Measurements from ENCODE around the gene ACAP2. TPM values are rescaled to one million over a fixed set of nuclear protein-coding genes. Genes with fewer than 3 reads are reported as not detected.
A peak's percentile ranks its signal among the peaks of the same experiment; 100 is the strongest.

ACAP2 gene
- total RNA-seq, 2 experiments from 2014 or later = 41.1 to 42.9 TPM

DNA sequence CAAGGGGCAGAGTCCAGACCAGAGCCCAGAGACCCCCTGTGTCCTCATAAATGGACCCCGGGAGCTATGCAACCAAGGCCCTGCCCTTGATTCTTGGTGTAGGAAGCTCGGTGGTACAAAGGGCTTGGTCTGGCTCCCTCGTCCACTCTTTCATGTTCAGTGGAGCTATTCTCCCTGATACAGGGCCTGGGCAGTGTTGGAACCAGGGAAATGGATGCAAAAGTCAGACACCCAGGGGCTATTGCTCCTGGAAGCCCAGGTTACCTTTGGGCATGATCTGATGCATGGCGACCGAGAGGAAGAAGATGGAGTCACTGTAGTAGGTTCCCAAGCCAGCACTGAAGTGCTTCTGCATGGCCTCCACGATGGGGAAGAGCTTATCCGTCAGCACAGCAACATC is 216.4 kb downstream of the ACAP2 start:
- H3K4me3 Mint-ChIP-seq = no peak overlapping the region
- H3K9me3 Mint-ChIP-seq = no peaks in the 10 kb centered on the region
- no peaks in the 10 kb centered on the region for H3K27me3 Mint-ChIP-seq
- no peak for DNase-seq
- peaks cover 24% of the 10 kb centered on the region for H3K36me3 Mint-ChIP-seq
- H3K27ac Mint-ChIP-seq = peak overlapping the region; percentile 40
- H3K4me1 Mint-ChIP-seq = peaks cover 23% of the 10 kb centered on the region

GRCh38 chr3:195224980-195225580 is 217.7 kb downstream of the ACAP2 start:
- H3K36me3 Mint-ChIP-seq = peaks cover 29% of the 10 kb centered on the region

More at GRCh38 chr3:195224980-195225580, 217.7 kb downstream of the ACAP2 start:
- Mint-ChIP-seq H3K4me3 (no peak overlapping the region), H3K9me3 (no peaks in the 10 kb centered on the region), H3K27ac (no peak overlapping the region), H3K4me1 (peaks cover 23% of the 10 kb centered on the region), H3K27me3 (no peaks in the 10 kb centered on the region)
- no peak for DNase-seq

Other genes with a start within 250 kb of the ACAP2 start
- 1 to 10 TPM; 8.8 to 9.6 TPM for gene XXYLT1, start 171.9 kb downstream of the ACAP2 start, total RNA-seq
- 10 to 100 TPM; 89.5 to 91.8 TPM for gene PPP1R2, start 100.3 kb upstream of the ACAP2 start, total RNA-seq
- not detected for gene APOD, start 140.9 kb upstream of the ACAP2 start, total RNA-seq

All from activated naive CD8-positive, alpha-beta T cell treated with anti-CD3 and anti-CD28 coated beads for 36 hours (primary cell).